ENCODE data around the gene IL17RC. TPM values are rescaled to one million over a fixed set of nuclear protein-coding genes. Genes with fewer than 3 reads are reported as not detected.
A peak's percentile ranks its signal among the peaks of the same experiment; 100 is the strongest.

IL17RC gene
- total and polyA plus RNA-seq, 2 of the 8 experiments (the other 6 are each of a cell fraction or from before 2014, with no cell fraction given), result 11.8 to 13.0 TPM

GRCh38 chr3:9915254-9916141 is 1.4 kb upstream of the IL17RC start:
- peak overlapping the region; percentile 16; the same call in 1 of the 2 replicates for H2AFZ ChIP-seq (ENCODE audit: low read length)
- H3K14ac ChIP-seq (ENCODE audit: insufficient read length), result no peak overlapping the region
- H4K20me1 ChIP-seq (replicated peaks in 1 of 2; ENCODE audit: control insufficient read depth in 1 of 2, insufficient read depth in 2 of 2, low read length in 2 of 2), result no peaks in the 10 kb centered on the region
- H3K27me3 ChIP-seq (replicated peaks in 1 of 4; ENCODE audit: control insufficient read depth in 3 of 4, extremely low read depth in 1 of 4, insufficient read depth in 3 of 4, low read length in 3 of 4), result peaks cover 0 to 18% (median 10%) of the 10 kb centered on the region in 4 experiments; a peak in 5 of 7 replicates
- peaks cover 0 to 20% (median 17%) of the 10 kb centered on the region in 4 experiments; a peak in 6 of 7 replicates for H3K4me1 ChIP-seq (replicated peaks in 1 of 4; ENCODE audit: control insufficient read depth in 3 of 4, insufficient read depth in 4 of 4, low read length in 3 of 4)
- H2BK5ac ChIP-seq (ENCODE audit: low read depth, low read length), result no peak overlapping the region; the same call in 1 of the 2 replicates
- peak overlapping the region; percentile 24 to 52 (median 46); a peak in 6 of 7 replicates for H3K9ac ChIP-seq (replicated peaks in 1 of 4; ENCODE audit: extremely low read depth in 1 of 4, low read depth in 3 of 4, low read length in 3 of 4)
- CTCF ChIA-PET (ENCODE audit: partially characterized antibody), result interaction anchor here (0.7 to 9.1 kb wide), 7 partner anchors 10 to 179 kb away, joined by 3 to 76 read pairs (median 5); partner anchors contain the start of genes CRELD1 and IL17RE
- WGBS, 2 experiments (ENCODE audit: extremely low coverage in 1 of 2, insufficient coverage in 1 of 2, insufficient read length in 1 of 2, insufficient replicate concordance in 2 of 2, low coverage in 1 of 2, low lambda C conversion rate in 2 of 2, missing lambda C conversion rate in 1 of 2), result 1% methylated on average over 51 of the region's 99 CpGs; no CpG with 5 or more reads in 1 of the 2 experiments
- H3K79me2 ChIP-seq (ENCODE audit: control insufficient read depth in 1 of 2, insufficient read depth in 2 of 2, low read length in 2 of 2), result no peaks in the 10 kb centered on the region
- H4K5ac ChIP-seq (ENCODE audit: insufficient read length, low read depth, low read length), result no peak overlapping the region
- H3K4ac ChIP-seq (replicated peaks; ENCODE audit: insufficient read length, low read depth, low read length), result no peak overlapping the region
- peak overlapping the region; percentile 80; the same call in 1 of the 2 replicates for H4K8ac ChIP-seq (ENCODE audit: extremely low read depth, insufficient read depth, low read length)
- POLR2A ChIA-PET (ENCODE audit: partially characterized antibody), result interaction anchor here (0.7 to 5.5 kb wide), 12 partner anchors 10 to 122 kb away, joined by 3 to 43 read pairs (median 6); partner anchors contain the start of genes ARPC4, CRELD1, IL17RE and JAGN1
- no peaks in the 10 kb centered on the region for H3K79me1 ChIP-seq (ENCODE audit: low read depth, low read length)
- H3K36me3 ChIP-seq (ENCODE audit: control insufficient read depth in 2 of 4, insufficient read depth in 4 of 4, low read length in 3 of 4), result no peaks in the 10 kb centered on the region
- no peak overlapping the region for H3K56ac ChIP-seq (replicated peaks; ENCODE audit: insufficient read length, low read depth, low read length)
- no peak overlapping the region for H2BK20ac ChIP-seq (ENCODE audit: low read length)
- peak overlapping the region; percentile 74 to 84 for H3K4me2 ChIP-seq (ENCODE audit: insufficient read depth in 1 of 2, low read depth in 2 of 2, low read length in 2 of 2)
- peak overlapping the region; percentile 65 for H2BK15ac ChIP-seq (ENCODE audit: low read length)
- H2AK5ac ChIP-seq (ENCODE audit: low read depth, low read length), result no peak overlapping the region
- peak overlapping the region; percentile 46 to 72 (median 48) for H3K4me3 ChIP-seq (ENCODE audit: extremely low read depth in 1 of 4, insufficient read depth in 2 of 4, low read depth in 3 of 4, low read length in 4 of 4)
- H3K23me2 ChIP-seq (ENCODE audit: low read depth, low read length), result peaks cover 10% of the 10 kb centered on the region; the same call in 1 of the 2 replicates
- no peak overlapping the region for H3K23ac ChIP-seq (ENCODE audit: insufficient read length)
- no peak overlapping the region for H2BK120ac ChIP-seq (replicated peaks; ENCODE audit: low read depth, low read length)
- peak in 1 of 2 experiments; percentile 81 for DNase-seq (ENCODE audit: low read depth in 1 of 2, low spot score in 2 of 2)
- no peak overlapping the region; the same call in 1 of the 2 replicates for H2BK12ac ChIP-seq (ENCODE audit: low read depth, low read length)
- FAIRE-seq, result no peak
- H3K18ac ChIP-seq (ENCODE audit: extremely low read depth, low read length), result peak overlapping the region; percentile 95
- H3K27ac ChIP-seq (ENCODE audit: low read depth, low read length), result no peak overlapping the region
- peak overlapping the region; percentile 93 for H4K91ac ChIP-seq (replicated peaks; ENCODE audit: insufficient read length, low read length)
- peaks cover 0 to 6% of the 10 kb centered on the region in 2 experiments; a peak in 2 of 4 replicates for H3K9me3 ChIP-seq (ENCODE audit: insufficient read depth in 2 of 2, low read depth in 1 of 2, low read length in 1 of 2)
- TF ChIP-seq KDM1A (IDR thresholded peaks at IDR 0.05; ENCODE audit: borderline replicate concordance, low read length) (no peak), E2F6 (IDR thresholded peaks at IDR 0.05) (peak; percentile 99), TAF7 (optimal IDR thresholded peaks at IDR 0.05; ENCODE audit: borderline replicate concordance, low read depth, low read length) (peak; percentile 48), EP300 (IDR thresholded peaks at IDR 0.05; ENCODE audit: borderline replicate concordance in 1 of 2, low read depth in 2 of 2, low read length in 2 of 2) (0 out of 3 replicates have a peak, but pooled peaks of 1 of the 2 experiments have one; percentile 18), RNF2 (IDR thresholded peaks at IDR 0.05; ENCODE audit: borderline replicate concordance, low read depth, low read length, missing control alignments, poor library complexity, severe bottlenecking) (no peak), POLR2AphosphoS5 (IDR thresholded peaks at IDR 0.05; ENCODE audit: low read depth, low read length) (peak; percentile 37; the same call in 1 of the 2 replicates), TCF12 (IDR thresholded peaks at IDR 0.05; ENCODE audit: low read depth, low read length) (no peak), HDAC2 (IDR thresholded peaks at IDR 0.05; ENCODE audit: borderline replicate concordance in 1 of 2, low read depth in 2 of 2, low read length in 2 of 2) (peak; percentile 60 to 80; a peak in 1 of 4 replicates)
